ENCODE results near the gene SLC25A47.
"Not testable (repeated sequence)": the region's sequence is repeated elsewhere in the genome, so short reads cannot be mapped to it uniquely, and the experiment has no call there.

Gene SLC25A47

GRCh38 chr14:100302616-100303015 lies 20.5 kb upstream of the SLC25A47 start:
- DNase-seq (ENCODE audit: low read depth) = no peak
- H3K4me3 ChIP-seq (ENCODE audit: low read depth, low read length) = no peak overlapping the region

- DNase-seq (ENCODE audit: low read depth) = no peak
- H3K4me3 ChIP-seq (ENCODE audit: low read depth, low read length) = no peak overlapping the region
Measured at GRCh38 chr14:100303179-100303578, 20.0 kb upstream of the SLC25A47 start.

- no peak overlapping the region for H3K4me3 ChIP-seq (ENCODE audit: low read depth, low read length)
- no peak for DNase-seq (ENCODE audit: low read depth)
Measured at GRCh38 chr14:100303925-100304324, 19.2 kb upstream of the SLC25A47 start.

GRCh38 chr14:100304825-100305323 lies 18.3 kb upstream of the SLC25A47 start:
- peak overlapping the region; percentile 84 for H3K4me3 ChIP-seq (ENCODE audit: low read depth, low read length)
- DNase-seq (ENCODE audit: low read depth) = no peak

GRCh38 chr14:100305324-100306100 lies 17.6 kb upstream of the SLC25A47 start:
- H3K4me3 ChIP-seq (ENCODE audit: low read depth, low read length) = peak overlapping the region; percentile 84
- no peak for DNase-seq (ENCODE audit: low read depth)

GRCh38 chr14:100306101-100306997 lies 16.8 kb upstream of the SLC25A47 start, which contains the start of gene SLC25A29:
TSS of gene SLC25A29 (minus strand) at chr14:100306444. CDS start at chr14:100306232, 212 bp downstream.
- peak; percentile 53 for DNase-seq (ENCODE audit: low read depth)
- peak within 1 kb of the TSS; percentile 84 for H3K4me3 ChIP-seq (ENCODE audit: low read depth, low read length)

- H3K4me3 ChIP-seq (ENCODE audit: low read depth, low read length) = peak overlapping the region; percentile 84
Measured at GRCh38 chr14:100306998-100307765, 16.0 kb upstream of the SLC25A47 start.

GRCh38 chr14:100307766-100308426 lies 15.2 kb upstream of the SLC25A47 start:
- H3K4me3 ChIP-seq (ENCODE audit: low read depth, low read length) = peak overlapping the region; percentile 84
- no peak for DNase-seq (ENCODE audit: low read depth)

More at GRCh38 chr14:100306998-100307765, 16.0 kb upstream of the SLC25A47 start:
- DNase-seq (ENCODE audit: low read depth) = no peak

GRCh38 chr14:100308427-100308792 lies 14.7 kb upstream of the SLC25A47 start:
- not testable (repeated sequence) for DNase-seq (ENCODE audit: low read depth); H3K4me3 ChIP-seq (ENCODE audit: low read depth, low read length)

- no peak for DNase-seq (ENCODE audit: low read depth)
Measured at GRCh38 chr14:100309028-100309737, 14.0 kb upstream of the SLC25A47 start.

GRCh38 chr14:100312110-100312876 lies 10.8 kb upstream of the SLC25A47 start:
- not testable (repeated sequence) for DNase-seq (ENCODE audit: low read depth); H3K4me3 ChIP-seq (ENCODE audit: low read depth, low read length)

More at GRCh38 chr14:100309028-100309737, 14.0 kb upstream of the SLC25A47 start:
- no peak overlapping the region for H3K4me3 ChIP-seq (ENCODE audit: low read depth, low read length)

GRCh38 chr14:100312877-100313400 lies 10.2 kb upstream of the SLC25A47 start:
- no peak for DNase-seq (ENCODE audit: low read depth)
- H3K4me3 ChIP-seq (ENCODE audit: low read depth, low read length) = no peak overlapping the region

GRCh38 chr14:100313464-100314230 lies 9.5 kb upstream of the SLC25A47 start:
- DNase-seq (ENCODE audit: low read depth) = no peak
- no peak overlapping the region for H3K4me3 ChIP-seq (ENCODE audit: low read depth, low read length)

GRCh38 chr14:100314724-100315123 lies 8.4 kb upstream of the SLC25A47 start:
- DNase-seq (ENCODE audit: low read depth) = no peak
- H3K4me3 ChIP-seq (ENCODE audit: low read depth, low read length) = no peak overlapping the region

GRCh38 chr14:100317389-100317788 lies 5.8 kb upstream of the SLC25A47 start:
- H3K4me3 ChIP-seq (ENCODE audit: low read depth, low read length) = no peak overlapping the region
- DNase-seq (ENCODE audit: low read depth) = no peak

- no peak for DNase-seq (ENCODE audit: low read depth)
- no peak overlapping the region for H3K4me3 ChIP-seq (ENCODE audit: low read depth, low read length)
Measured at GRCh38 chr14:100317912-100318808, 5.0 kb upstream of the SLC25A47 start.
